SK-N-SH treated with all-trans-retinoic acid at 6 μM for 48 hours (cell line): ENCODE results near the gene NECAB3.
A peak's percentile ranks its signal among the peaks of the same experiment; 100 is the strongest.
"Not testable (repeated sequence)": the region's sequence is repeated elsewhere in the genome, so short reads cannot be mapped to it uniquely, and the experiment has no call there.

Source experiments
- ATAC-seq: fragments of 200-7000 bp; cut with Tn5 transposase; 3 replicates; pipeline ENCODE4 v1.9.1; 2020; ENCODE audit warnings: mild to moderate bottlenecking, moderate library complexity
- CSDC2 ChIP-seq: fragments of 250-450 bp; sonication (Bioruptor Pico); IDR thresholded peaks from 2 replicates; pipeline ENCODE4 v1.5.0; 2020; ENCODE audit warnings: mild to moderate bottlenecking, moderate library complexity
- ESRRG ChIP-seq: fragments of 250-450 bp; sonication (Bioruptor Pico); IDR thresholded peaks from 2 replicates; pipeline ENCODE4 v1.6.1; 2021; ENCODE audit warnings: mild to moderate bottlenecking
- GLIS3 ChIP-seq: fragments of 250-450 bp; sonication (Bioruptor Pico); IDR thresholded peaks from 2 replicates; pipeline ENCODE4 v1.5.0; 2020; ENCODE audit warnings: mild to moderate bottlenecking, moderate library complexity
- ISL1 ChIP-seq: fragments of 250-450 bp; sonication (Bioruptor Pico); IDR thresholded peaks from 2 replicates; pipeline ENCODE4 v2.1.2; 2022; ENCODE audit warnings: mild to moderate bottlenecking, moderate library complexity
- OSR1 ChIP-seq: fragments of 250-450 bp; sonication (Bioruptor Pico); IDR thresholded peaks from 2 replicates; pipeline ENCODE4 v1.8.0; 2022; ENCODE audit warnings: moderate library complexity, mild to moderate bottlenecking, inconsistent platforms
- PPARA ChIP-seq: fragments of 250-450 bp; sonication (Bioruptor Pico); IDR thresholded peaks from 2 replicates; pipeline ENCODE4 v1.5.0; 2020; ENCODE audit warnings: mild to moderate bottlenecking, borderline replicate concordance
- RARB ChIP-seq: fragments of 250-450 bp; sonication (Bioruptor Pico); IDR thresholded peaks from 2 replicates; pipeline ENCODE4 v1.8.0; 2021; ENCODE audit warnings: mild to moderate bottlenecking, moderate library complexity
- SNAI2 ChIP-seq: fragments of 250-450 bp; sonication (Bioruptor Pico); IDR thresholded peaks from 2 replicates; pipeline ENCODE4 v1.5.0; 2020; ENCODE audit warnings: mild to moderate bottlenecking, moderate library complexity
- TCF4 ChIP-seq: fragments of 250-450 bp; sonication (Bioruptor Pico); IDR thresholded peaks from 2 replicates; pipeline ENCODE4 v1.8.0; 2021; ENCODE audit warnings: mild to moderate bottlenecking, moderate library complexity, borderline replicate concordance
- TOX ChIP-seq: fragments of 250-450 bp; sonication (Bioruptor Pico); IDR thresholded peaks from 2 replicates; pipeline ENCODE4 v1.8.0; 2021; ENCODE audit warnings: mild to moderate bottlenecking, moderate library complexity, borderline replicate concordance
- ZC3H10 ChIP-seq: fragments of 250-450 bp; sonication (Bioruptor Pico); IDR thresholded peaks from 2 replicates; pipeline ENCODE4 v1.5.1; 2021; ENCODE audit warnings: mild to moderate bottlenecking, moderate library complexity
- ZFP3 ChIP-seq: fragments of 250-450 bp; sonication (Bioruptor Pico); IDR thresholded peaks from 2 replicates; pipeline ENCODE4 v1.5.0; 2020; ENCODE audit warnings: mild to moderate bottlenecking, moderate library complexity
- ZNF565 ChIP-seq: fragments of 450-650 bp; formaldehyde crosslinking; conservative IDR thresholded peaks from 2 replicates; pipeline ENCODE4 v1.5.0; 2020; ENCODE audit warnings: low read depth, mild to moderate bottlenecking, moderate library complexity
- ZNF70 ChIP-seq: fragments of 450-650 bp; formaldehyde crosslinking; IDR thresholded peaks from 2 replicates; pipeline ENCODE4 v1.5.0; 2020; ENCODE audit warnings: mild to moderate bottlenecking, moderate library complexity
- TF ChIP-seq, protein P1 (sequence below): fragments of 250-450 bp; sonication (Bioruptor Pico); IDR thresholded peaks from 2 replicates; pipeline ENCODE4 v1.5.1; 2020; ENCODE audit warnings: low read depth, mild to moderate bottlenecking, moderate library complexity
- TF ChIP-seq, protein P2 (sequence below): fragments of 250-450 bp; sonication (Bioruptor Pico); IDR thresholded peaks from 2 replicates; pipeline ENCODE4 v1.8.0; 2020; ENCODE audit warnings: mild to moderate bottlenecking, moderate library complexity, borderline replicate concordance
- TF ChIP-seq, protein P3 (sequence below): fragments of 250-450 bp; sonication (Bioruptor Pico); IDR thresholded peaks from 2 replicates; pipeline ENCODE4 v1.8.0; 2021; ENCODE audit warnings: low read depth, mild to moderate bottlenecking, moderate library complexity, borderline replicate concordance
- TF ChIP-seq, protein P4 (sequence below): fragments of 250-450 bp; sonication (Bioruptor Pico); IDR thresholded peaks from 2 replicates; pipeline ENCODE4 v1.5.0; 2020; ENCODE audit warnings: mild to moderate bottlenecking, moderate library complexity
- TF ChIP-seq, protein P5 (sequence below): fragments of 250-450 bp; sonication (Bioruptor Pico); IDR thresholded peaks from 2 replicates; pipeline ENCODE4 v1.5.1; 2021; ENCODE audit warnings: mild to moderate bottlenecking, moderate library complexity

Gene NECAB3

DNA sequence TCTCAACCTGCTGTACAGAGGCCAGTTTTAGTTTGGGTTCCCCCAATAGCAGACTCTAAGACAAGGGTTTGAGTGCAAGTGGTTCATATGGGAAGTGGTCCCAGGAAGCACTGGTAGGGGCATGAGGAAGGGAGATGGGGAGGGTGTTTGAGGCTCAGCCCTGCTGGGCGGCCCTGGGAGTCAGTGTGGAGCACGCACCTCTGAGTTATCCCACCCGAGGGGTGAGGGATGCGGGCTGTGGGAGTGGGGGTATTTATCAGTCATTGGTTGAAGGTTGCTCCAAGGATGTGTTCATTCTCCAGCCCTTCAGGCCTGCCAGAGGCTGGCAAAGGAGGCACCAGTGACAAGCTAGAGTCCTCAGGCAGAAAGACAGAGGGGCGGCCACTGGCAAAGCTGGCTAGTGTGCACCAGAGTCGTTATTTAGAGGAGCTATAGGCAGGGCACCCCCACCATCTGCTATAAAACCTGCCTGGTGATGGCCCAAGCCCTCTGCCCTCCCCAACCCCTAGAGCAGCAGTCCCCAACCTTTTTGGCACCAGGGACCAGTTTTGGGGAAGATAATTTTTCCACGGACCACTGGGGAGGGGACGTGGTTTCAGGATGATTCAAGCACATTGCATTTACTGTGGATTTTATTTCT, 29.4 kb upstream of the NECAB3 start:
- TF ChIP-seq, protein P1, sequence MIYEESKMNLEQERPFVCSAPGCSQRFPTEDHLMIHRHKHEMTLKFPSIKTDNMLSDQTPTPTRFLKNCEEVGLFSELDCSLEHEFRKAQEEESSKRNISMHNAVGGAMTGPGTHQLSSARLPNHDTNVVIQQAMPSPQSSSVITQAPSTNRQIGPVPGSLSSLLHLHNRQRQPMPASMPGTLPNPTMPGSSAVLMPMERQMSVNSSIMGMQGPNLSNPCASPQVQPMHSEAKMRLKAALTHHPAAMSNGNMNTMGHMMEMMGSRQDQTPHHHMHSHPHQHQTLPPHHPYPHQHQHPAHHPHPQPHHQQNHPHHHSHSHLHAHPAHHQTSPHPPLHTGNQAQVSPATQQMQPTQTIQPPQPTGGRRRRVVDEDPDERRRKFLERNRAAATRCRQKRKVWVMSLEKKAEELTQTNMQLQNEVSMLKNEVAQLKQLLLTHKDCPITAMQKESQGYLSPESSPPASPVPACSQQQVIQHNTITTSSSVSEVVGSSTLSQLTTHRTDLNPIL (CRISPR knock-in tag): no peak
- TF ChIP-seq, protein P2, sequence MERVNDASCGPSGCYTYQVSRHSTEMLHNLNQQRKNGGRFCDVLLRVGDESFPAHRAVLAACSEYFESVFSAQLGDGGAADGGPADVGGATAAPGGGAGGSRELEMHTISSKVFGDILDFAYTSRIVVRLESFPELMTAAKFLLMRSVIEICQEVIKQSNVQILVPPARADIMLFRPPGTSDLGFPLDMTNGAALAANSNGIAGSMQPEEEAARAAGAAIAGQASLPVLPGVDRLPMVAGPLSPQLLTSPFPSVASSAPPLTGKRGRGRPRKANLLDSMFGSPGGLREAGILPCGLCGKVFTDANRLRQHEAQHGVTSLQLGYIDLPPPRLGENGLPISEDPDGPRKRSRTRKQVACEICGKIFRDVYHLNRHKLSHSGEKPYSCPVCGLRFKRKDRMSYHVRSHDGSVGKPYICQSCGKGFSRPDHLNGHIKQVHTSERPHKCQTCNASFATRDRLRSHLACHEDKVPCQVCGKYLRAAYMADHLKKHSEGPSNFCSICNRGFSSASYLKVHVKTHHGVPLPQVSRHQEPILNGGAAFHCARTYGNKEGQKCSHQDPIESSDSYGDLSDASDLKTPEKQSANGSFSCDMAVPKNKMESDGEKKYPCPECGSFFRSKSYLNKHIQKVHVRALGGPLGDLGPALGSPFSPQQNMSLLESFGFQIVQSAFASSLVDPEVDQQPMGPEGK: no peak
- TF ChIP-seq, protein P3, sequence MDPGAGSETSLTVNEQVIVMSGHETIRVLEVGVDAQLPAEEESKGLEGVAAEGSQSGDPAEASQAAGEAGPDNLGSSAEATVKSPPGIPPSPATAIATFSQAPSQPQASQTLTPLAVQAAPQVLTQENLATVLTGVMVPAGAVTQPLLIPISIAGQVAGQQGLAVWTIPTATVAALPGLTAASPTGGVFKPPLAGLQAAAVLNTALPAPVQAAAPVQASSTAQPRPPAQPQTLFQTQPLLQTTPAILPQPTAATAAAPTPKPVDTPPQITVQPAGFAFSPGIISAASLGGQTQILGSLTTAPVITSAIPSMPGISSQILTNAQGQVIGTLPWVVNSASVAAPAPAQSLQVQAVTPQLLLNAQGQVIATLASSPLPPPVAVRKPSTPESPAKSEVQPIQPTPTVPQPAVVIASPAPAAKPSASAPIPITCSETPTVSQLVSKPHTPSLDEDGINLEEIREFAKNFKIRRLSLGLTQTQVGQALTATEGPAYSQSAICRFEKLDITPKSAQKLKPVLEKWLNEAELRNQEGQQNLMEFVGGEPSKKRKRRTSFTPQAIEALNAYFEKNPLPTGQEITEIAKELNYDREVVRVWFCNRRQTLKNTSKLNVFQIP (CRISPR knock-in tag): no peak
- TF ChIP-seq PPARA: no peak
- ATAC-seq: no peak; the same call in 1 of the 3 replicates

DNA sequence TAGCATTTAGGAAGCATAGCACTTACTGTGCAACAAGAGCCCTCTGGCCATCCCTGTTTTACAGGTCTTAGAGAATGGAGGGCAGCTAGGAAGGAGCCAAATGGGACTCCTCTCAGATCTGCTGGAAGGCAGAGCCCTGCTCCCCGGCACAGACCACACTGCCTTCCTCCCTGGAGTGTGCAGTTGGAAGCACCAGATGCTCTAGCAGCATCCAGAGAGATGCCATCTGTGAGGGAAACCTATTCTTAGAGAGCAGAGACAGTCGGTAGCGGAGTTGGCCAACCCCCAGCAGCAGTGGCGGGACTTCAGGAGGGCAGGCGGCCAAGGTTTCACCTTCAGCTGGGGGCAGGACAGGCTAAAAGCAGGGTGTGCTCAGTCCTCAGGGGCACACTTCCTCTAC, 28.6 kb upstream of the NECAB3 start:
- peak; percentile 31; the same call in 1 of the 2 replicates for TF ChIP-seq TCF4
- TF ChIP-seq PPARA: no peak
- peak; percentile 82 for ATAC-seq

DNA sequence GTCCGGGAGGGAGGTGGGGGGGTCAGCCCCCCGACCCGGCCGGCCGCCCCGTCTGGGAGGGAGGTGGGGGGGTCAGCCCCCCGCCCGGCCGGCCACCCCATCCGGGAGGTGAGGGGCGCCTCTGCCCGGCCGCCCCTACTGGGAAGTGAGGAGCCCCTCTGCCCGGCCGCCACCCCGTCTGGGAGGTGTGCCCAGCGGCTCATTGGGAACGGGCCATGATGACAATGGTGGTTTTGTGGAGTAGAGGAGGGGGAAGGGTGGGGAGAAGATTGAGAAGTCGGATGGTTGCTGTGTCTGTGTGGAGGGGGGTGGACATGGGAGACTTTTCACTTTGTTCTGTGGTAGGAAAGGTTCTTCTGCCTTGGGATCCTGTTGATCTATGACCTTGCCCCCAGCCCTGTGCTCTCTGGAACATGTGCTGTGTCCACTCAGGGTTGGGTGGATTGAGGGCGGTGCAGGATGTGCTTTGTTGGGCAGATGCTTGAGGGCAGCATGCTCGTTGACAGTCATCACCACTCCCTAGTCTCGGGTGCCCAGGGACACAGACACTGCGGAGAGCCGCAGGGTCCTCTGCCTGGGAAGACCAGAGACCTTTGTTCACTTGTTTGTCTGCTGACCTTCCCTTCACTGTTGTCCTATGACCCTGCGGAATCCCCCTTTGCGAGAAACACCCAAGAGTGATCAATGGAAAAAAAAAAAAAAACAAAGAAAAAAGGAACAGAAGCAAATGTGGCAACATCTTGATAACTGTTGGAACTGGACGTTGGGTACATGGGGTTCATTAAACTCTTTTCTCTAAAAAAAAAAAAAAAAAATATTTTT, 27.6 kb upstream of the NECAB3 start:
- TF ChIP-seq TOX (CRISPR knock-in tag): no peak
- TF ChIP-seq, protein P4, sequence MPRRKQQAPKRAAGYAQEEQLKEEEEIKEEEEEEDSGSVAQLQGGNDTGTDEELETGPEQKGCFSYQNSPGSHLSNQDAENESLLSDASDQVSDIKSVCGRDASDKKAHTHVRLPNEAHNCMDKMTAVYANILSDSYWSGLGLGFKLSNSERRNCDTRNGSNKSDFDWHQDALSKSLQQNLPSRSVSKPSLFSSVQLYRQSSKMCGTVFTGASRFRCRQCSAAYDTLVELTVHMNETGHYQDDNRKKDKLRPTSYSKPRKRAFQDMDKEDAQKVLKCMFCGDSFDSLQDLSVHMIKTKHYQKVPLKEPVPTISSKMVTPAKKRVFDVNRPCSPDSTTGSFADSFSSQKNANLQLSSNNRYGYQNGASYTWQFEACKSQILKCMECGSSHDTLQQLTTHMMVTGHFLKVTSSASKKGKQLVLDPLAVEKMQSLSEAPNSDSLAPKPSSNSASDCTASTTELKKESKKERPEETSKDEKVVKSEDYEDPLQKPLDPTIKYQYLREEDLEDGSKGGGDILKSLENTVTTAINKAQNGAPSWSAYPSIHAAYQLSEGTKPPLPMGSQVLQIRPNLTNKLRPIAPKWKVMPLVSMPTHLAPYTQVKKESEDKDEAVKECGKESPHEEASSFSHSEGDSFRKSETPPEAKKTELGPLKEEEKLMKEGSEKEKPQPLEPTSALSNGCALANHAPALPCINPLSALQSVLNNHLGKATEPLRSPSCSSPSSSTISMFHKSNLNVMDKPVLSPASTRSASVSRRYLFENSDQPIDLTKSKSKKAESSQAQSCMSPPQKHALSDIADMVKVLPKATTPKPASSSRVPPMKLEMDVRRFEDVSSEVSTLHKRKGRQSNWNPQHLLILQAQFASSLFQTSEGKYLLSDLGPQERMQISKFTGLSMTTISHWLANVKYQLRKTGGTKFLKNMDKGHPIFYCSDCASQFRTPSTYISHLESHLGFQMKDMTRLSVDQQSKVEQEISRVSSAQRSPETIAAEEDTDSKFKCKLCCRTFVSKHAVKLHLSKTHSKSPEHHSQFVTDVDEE (CRISPR knock-in tag): no peak
- TF ChIP-seq, protein P5, sequence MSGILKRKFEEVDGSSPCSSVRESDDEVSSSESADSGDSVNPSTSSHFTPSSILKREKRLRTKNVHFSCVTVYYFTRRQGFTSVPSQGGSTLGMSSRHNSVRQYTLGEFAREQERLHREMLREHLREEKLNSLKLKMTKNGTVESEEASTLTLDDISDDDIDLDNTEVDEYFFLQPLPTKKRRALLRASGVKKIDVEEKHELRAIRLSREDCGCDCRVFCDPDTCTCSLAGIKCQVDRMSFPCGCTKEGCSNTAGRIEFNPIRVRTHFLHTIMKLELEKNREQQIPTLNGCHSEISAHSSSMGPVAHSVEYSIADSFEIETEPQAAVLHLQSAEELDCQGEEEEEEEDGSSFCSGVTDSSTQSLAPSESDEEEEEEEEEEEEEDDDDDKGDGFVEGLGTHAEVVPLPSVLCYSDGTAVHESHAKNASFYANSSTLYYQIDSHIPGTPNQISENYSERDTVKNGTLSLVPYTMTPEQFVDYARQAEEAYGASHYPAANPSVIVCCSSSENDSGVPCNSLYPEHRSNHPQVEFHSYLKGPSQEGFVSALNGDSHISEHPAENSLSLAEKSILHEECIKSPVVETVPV (CRISPR knock-in tag): no peak
- no peak for TF ChIP-seq CSDC2 (CRISPR knock-in tag)
- no peak for TF ChIP-seq ZNF565
- no peak for TF ChIP-seq SNAI2 (CRISPR knock-in tag)
- TF ChIP-seq TCF4: no peak
- TF ChIP-seq ESRRG (CRISPR knock-in tag): no peak
- TF ChIP-seq ISL1 (CRISPR knock-in tag): no peak
- TF ChIP-seq PPARA: no peak
- TF ChIP-seq ZC3H10 (CRISPR knock-in tag): no peak
- TF ChIP-seq GLIS3: no peak
- TF ChIP-seq, protein P2: no peak
- no peak for TF ChIP-seq OSR1 (CRISPR knock-in tag)
- TF ChIP-seq ZNF70 (CRISPR knock-in tag): no peak
- TF ChIP-seq, protein P3 (CRISPR knock-in tag): no peak
- TF ChIP-seq, protein P1 (CRISPR knock-in tag): no peak
- TF ChIP-seq ZFP3 (CRISPR knock-in tag): no peak
- TF ChIP-seq RARB (CRISPR knock-in tag): no peak

DNA sequence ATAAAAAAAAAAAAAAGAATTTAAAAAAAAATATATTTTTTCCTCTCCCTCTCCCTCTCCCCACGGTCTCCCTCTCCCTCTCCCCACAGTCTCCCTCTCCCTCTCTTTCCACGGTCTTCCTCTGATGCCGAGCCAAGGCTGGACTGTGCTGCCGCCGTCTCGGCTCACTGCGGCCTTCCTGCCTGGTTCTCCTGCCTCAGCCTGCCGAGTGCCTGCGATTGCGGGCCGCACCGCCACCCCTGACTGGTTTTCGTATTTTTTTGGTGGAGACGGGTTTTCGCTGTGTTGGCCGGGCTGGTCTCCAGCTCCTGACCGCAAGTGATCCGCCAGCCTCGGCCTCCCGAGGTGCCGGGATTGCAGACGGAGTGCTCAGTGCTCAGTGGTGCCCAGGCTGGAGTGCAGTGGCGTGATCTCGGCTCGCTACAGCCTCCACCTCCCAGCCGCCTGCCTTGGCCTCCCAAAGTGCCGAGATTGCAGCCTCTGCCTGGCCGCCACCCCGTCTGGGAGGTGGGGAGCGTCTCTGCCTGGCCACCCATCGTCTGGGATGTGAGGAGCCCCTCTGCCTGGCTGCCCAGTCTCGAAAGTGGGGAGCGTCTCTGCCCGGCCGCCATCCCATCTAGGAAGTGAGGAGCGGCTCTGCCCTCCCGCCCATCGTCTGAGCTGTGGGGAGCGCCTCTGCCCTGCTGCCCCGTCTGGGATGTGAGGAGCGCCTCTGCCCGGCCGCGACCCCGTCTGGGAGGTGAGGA, 26.6 kb upstream of the NECAB3 start:
- ATAC-seq: not testable (repeated sequence)

More for the DNA sequence above, 27.6 kb upstream of the NECAB3 start:
- ATAC-seq: no peak
